Chondrocyte (in vitro differentiated cells): Measurements from ENCODE around the gene CHD6. TPM values are rescaled to one million over a fixed set of nuclear protein-coding genes. Genes with fewer than 3 reads are reported as not detected.

Experiments
- DNase-seq: peaks from one replicate; pipeline ENCODE4 v3.0.0; 2021; ENCODE audit warnings: mixed read lengths, low spot score
- H3K27ac Mint-ChIP-seq: one replicate; pipeline ENCODE4 v1.8.0; 2021; ENCODE audit warnings: mild to moderate bottlenecking, moderate library complexity, mixed read lengths; ENCODE audit not compliant: unreplicated experiment
- H3K27me3 Mint-ChIP-seq: 2 replicates; pipeline ENCODE4 v1.8.0; 2021; ENCODE audit warnings: low read depth, mixed read lengths
- H3K36me3 Mint-ChIP-seq: 2 replicates; pipeline ENCODE4 v1.8.0; 2021; ENCODE audit warnings: low read depth, mixed read lengths
- H3K4me1 Mint-ChIP-seq: 2 replicates; pipeline ENCODE4 v1.8.0; 2021; ENCODE audit warnings: low read depth, mild to moderate bottlenecking, mixed read lengths
- H3K4me3 Mint-ChIP-seq: one replicate; pipeline ENCODE4 v1.8.0; 2021; ENCODE audit warnings: mild to moderate bottlenecking, moderate library complexity, mixed read lengths; ENCODE audit not compliant: unreplicated experiment
- H3K9me3 Mint-ChIP-seq: 2 replicates; pipeline ENCODE4 v1.8.0; 2021; ENCODE audit warnings: low read depth, mixed read lengths
- total RNA-seq: library from RNA; stranded (reverse); gene quantifications from 3 replicates; pipeline ENCODE4 v1.2.1, GENCODE V29; 2021
- TF ChIP-seq, protein P1 (sequence below): fragments of 200-600 bp; sonication (generic); IDR thresholded peaks from 2 replicates; pipeline ENCODE4 v1.5.0; 2021; ENCODE audit warnings: antibody characterized with exemption, mild to moderate bottlenecking, moderate library complexity

Gene CHD6
- total RNA-seq, 1 donor from 2014 or later = 29.9 TPM

DNA sequence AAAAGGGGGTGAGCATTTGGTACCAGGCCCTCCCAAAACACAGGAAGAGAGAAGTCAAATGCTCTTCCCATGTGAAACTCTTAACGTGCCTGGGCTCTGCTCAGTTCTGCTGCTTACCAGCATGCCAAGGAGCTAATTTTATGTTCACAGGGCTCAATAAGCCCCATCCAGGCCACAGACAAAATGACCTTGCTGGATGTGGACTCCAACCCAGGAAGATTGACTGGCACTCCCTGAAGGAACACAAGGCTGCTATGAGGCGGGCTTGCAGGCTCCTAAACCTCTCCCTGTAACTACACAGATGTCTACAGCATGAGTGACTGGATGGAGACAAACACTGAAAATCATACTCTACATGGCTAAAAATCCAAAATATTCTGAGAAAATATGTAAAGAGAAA, 50.6 kb downstream of the CHD6 start:
- TF ChIP-seq, protein P1, sequence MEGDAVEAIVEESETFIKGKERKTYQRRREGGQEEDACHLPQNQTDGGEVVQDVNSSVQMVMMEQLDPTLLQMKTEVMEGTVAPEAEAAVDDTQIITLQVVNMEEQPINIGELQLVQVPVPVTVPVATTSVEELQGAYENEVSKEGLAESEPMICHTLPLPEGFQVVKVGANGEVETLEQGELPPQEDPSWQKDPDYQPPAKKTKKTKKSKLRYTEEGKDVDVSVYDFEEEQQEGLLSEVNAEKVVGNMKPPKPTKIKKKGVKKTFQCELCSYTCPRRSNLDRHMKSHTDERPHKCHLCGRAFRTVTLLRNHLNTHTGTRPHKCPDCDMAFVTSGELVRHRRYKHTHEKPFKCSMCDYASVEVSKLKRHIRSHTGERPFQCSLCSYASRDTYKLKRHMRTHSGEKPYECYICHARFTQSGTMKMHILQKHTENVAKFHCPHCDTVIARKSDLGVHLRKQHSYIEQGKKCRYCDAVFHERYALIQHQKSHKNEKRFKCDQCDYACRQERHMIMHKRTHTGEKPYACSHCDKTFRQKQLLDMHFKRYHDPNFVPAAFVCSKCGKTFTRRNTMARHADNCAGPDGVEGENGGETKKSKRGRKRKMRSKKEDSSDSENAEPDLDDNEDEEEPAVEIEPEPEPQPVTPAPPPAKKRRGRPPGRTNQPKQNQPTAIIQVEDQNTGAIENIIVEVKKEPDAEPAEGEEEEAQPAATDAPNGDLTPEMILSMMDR = no peak
- Mint-ChIP-seq H3K4me1 (peaks cover 21% of the 10 kb centered on the region), H3K27me3 (no peaks in the 10 kb centered on the region), H3K27ac (peak overlapping the region; percentile 22), H3K9me3 (no peaks in the 10 kb centered on the region), H3K4me3 (no peak overlapping the region), H3K36me3 (no peaks in the 10 kb centered on the region)
- DNase-seq = no peak

DNA sequence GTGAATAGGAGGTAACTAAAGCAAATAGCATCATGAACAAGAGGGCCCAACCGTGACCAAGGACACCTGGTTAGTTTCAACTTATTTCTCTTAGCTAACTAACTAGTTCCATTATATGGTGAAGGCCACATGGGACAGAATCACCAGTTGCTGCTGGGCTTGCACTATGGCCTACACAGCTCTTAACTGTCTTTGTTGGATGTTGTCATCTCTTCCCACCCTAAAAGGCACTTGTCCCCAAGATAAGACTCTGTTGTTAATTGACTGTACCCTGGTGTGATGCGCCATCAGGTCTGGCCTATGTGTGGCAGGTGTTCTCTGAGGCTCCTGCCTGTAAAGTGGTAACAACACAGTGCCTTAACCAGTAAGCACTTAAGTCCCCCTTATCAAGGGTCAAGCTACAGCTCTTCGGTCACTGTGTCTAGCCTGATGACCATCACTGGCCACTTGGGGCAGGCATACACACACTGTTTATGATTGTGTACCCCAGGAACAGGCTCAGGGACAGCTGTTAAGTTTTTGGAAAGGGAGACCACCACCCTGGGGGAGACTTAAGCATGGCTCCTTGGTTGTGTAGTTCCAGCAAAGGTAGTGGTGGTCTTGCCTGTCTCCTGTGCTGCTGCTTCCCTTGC, 51.2 kb downstream of the CHD6 start:
- no peaks in the 10 kb centered on the region for H3K9me3 Mint-ChIP-seq
- H3K4me3 Mint-ChIP-seq = no peak overlapping the region
- H3K4me1 Mint-ChIP-seq = peaks cover 19% of the 10 kb centered on the region
- DNase-seq = no peak
- no peaks in the 10 kb centered on the region for H3K36me3 Mint-ChIP-seq
- TF ChIP-seq, protein P1 = no peak
- no peak overlapping the region for H3K27ac Mint-ChIP-seq
- no peaks in the 10 kb centered on the region for H3K27me3 Mint-ChIP-seq

DNA sequence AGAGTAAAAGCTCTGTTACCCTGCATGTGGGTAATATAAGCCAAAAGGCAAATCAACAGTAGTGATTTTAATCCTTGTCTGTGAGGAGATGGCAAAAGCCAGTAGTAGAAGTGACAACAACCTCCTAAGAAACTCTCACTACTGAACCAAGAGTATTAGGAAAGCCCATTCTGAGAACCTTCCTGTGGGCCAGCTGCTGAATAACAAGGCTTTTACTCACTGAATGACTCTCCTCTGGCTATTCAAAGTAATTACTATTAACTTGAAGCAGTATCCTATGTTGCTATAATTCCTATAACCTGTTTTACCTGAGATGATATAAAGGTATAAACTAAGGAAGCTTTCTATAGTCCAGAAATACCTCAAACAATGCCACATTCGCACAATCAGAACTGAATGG, 55.1 kb downstream of the CHD6 start:
- Mint-ChIP-seq H3K27ac (no peak overlapping the region), H3K36me3 (no peaks in the 10 kb centered on the region), H3K9me3 (no peaks in the 10 kb centered on the region), H3K27me3 (no peaks in the 10 kb centered on the region), H3K4me3 (no peak overlapping the region), H3K4me1 (peaks cover 9% of the 10 kb centered on the region)
- TF ChIP-seq, protein P1 = no peak
- no peak for DNase-seq

DNA sequence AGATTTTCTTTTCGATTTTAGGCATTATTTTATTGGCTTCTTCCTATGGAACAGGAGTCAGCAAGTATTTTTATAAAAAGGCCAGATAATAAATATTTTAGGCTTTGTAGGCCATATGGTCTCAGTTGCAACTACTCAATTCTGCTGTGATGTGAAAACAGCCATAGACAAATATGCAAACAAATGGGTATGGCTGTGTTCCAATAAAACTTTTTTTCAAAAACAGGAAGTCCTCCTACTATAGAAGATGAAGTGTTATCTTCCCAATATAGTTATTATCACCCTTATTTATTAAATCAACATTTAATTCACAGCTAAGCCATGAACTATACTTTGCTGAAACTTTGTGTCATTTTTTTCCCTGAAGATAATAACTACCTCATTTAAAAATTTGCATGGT, 57.2 kb downstream of the CHD6 start:
- Mint-ChIP-seq H3K27ac (no peak overlapping the region), H3K4me1 (peaks cover 5% of the 10 kb centered on the region), H3K36me3 (no peaks in the 10 kb centered on the region), H3K9me3 (no peaks in the 10 kb centered on the region), H3K4me3 (no peak overlapping the region), H3K27me3 (no peaks in the 10 kb centered on the region)
- TF ChIP-seq, protein P1 = no peak
- DNase-seq = no peak

DNA sequence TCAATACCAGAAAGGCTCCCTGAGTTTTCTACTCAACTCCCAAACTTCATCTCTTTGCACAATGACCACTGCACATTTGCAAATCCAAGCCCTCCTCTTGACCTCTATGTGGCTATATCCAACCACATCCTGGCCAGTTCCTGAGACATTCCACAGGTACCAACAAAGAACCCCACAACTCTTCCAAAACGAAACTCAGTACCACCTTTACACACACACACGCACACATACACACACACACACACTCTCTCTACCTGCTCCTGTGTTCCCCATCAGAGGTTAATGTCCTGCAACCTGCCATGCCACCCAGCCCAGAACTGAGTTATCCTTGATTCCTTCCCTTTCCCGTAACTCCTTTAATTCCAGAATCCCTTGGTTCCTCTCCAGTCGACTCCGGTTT, 58.5 kb downstream of the CHD6 start:
- no peaks in the 10 kb centered on the region for H3K9me3 Mint-ChIP-seq
- no peak overlapping the region for H3K4me3 Mint-ChIP-seq
- H3K27me3 Mint-ChIP-seq = no peaks in the 10 kb centered on the region
- DNase-seq = no peak
- H3K4me1 Mint-ChIP-seq = peaks cover 5% of the 10 kb centered on the region
- TF ChIP-seq, protein P1 = no peak
- H3K27ac Mint-ChIP-seq = no peak overlapping the region
- H3K36me3 Mint-ChIP-seq = no peaks in the 10 kb centered on the region
